ENCODE results near the gene KCTD13.

Gene KCTD13

DNA sequence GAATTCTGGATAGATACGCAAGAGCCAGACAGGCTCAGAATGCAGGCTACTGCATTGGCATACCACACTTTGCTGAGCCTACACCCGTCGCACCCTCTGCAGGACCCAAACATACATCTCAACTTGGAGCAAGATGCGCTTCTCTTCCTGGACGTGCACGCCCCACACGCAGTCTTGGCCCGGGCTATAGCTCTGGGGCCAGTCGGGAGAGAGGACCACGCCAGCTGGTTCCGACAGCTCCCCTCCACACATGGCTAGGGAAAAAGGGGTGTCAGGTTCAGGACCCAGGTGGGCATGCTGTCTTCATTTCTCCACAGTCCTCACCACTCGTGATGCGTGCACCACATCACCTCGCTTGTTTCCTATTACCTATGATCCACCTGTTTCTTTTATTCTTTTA lies 47.9 kb downstream of the KCTD13 start:
- no peaks in the 10 kb centered on the region for H3K27me3 ChIP-seq (ENCODE audit: low read length)
- TF ChIP-seq CTCF (IDR thresholded peaks at IDR 0.05; ENCODE audit: insufficient read depth, low read length, poor library complexity, severe bottlenecking) (no peak), EZH2phosphoT487 (conservative IDR thresholded peaks at IDR 0.05; ENCODE audit: low read length) (no peak)
- H4K20me1 ChIP-seq (ENCODE audit: low read depth, low read length), result no peaks in the 10 kb centered on the region
- H3K9me2 ChIP-seq (replicated peaks; ENCODE audit: insufficient read depth, low read length), result no peaks in the 10 kb centered on the region
- H3K27ac ChIP-seq (ENCODE audit: low read depth, low read length), result no peak overlapping the region
- no peak overlapping the region for H3K9ac ChIP-seq (ENCODE audit: low read length)
- H3K4me3 ChIP-seq (ENCODE audit: insufficient read depth, low read length, poor library complexity, severe bottlenecking), result no peak overlapping the region
- H2AFZ ChIP-seq (ENCODE audit: low read depth, low read length, severe bottlenecking), result no peak overlapping the region
- H3K9me3 ChIP-seq (ENCODE audit: insufficient read depth, low read length), result no peaks in the 10 kb centered on the region
- no peaks in the 10 kb centered on the region for H3K36me3 ChIP-seq (ENCODE audit: low read length)
- no peaks in the 10 kb centered on the region for H3K79me2 ChIP-seq (ENCODE audit: insufficient read depth, low read length)
- H3F3A ChIP-seq (ENCODE audit: insufficient read depth), result no peaks in the 10 kb centered on the region
- H3K4me2 ChIP-seq (ENCODE audit: low read depth, low read length, poor library complexity, severe bottlenecking), result no peak overlapping the region

- no peak overlapping the region for H2AFZ ChIP-seq (ENCODE audit: low read depth, low read length, severe bottlenecking)
- no peaks in the 10 kb centered on the region for H3K36me3 ChIP-seq (ENCODE audit: low read length)
- no peak overlapping the region for H3K9ac ChIP-seq (ENCODE audit: low read length)
- H3K9me3 ChIP-seq (ENCODE audit: insufficient read depth, low read length), result no peaks in the 10 kb centered on the region
- H3K27me3 ChIP-seq (ENCODE audit: low read length), result no peaks in the 10 kb centered on the region
- TF ChIP-seq EZH2phosphoT487 (conservative IDR thresholded peaks at IDR 0.05; ENCODE audit: low read length) (no peak), CTCF (IDR thresholded peaks at IDR 0.05; ENCODE audit: insufficient read depth, low read length, poor library complexity, severe bottlenecking) (no peak)
- no peak overlapping the region for H3K27ac ChIP-seq (ENCODE audit: low read depth, low read length)
- H3K79me2 ChIP-seq (ENCODE audit: insufficient read depth, low read length), result no peaks in the 10 kb centered on the region
- H3F3A ChIP-seq (ENCODE audit: insufficient read depth), result no peaks in the 10 kb centered on the region
- H4K20me1 ChIP-seq (ENCODE audit: low read depth, low read length), result no peaks in the 10 kb centered on the region
- H3K4me2 ChIP-seq (ENCODE audit: low read depth, low read length, poor library complexity, severe bottlenecking), result no peak overlapping the region
- H3K4me3 ChIP-seq (ENCODE audit: insufficient read depth, low read length, poor library complexity, severe bottlenecking), result no peak overlapping the region
- H3K9me2 ChIP-seq (replicated peaks; ENCODE audit: insufficient read depth, low read length), result no peaks in the 10 kb centered on the region
Measured at GRCh38 chr16:29877266-29877961, 48.6 kb downstream of the KCTD13 start.

- Histone ChIP-seq H3K9ac (ENCODE audit: low read length) (no peak overlapping the region), H3K9me3 (ENCODE audit: insufficient read depth, low read length) (no peaks in the 10 kb centered on the region), H3K36me3 (ENCODE audit: low read length) (no peaks in the 10 kb centered on the region), H3F3A (ENCODE audit: insufficient read depth) (no peaks in the 10 kb centered on the region), H2AFZ (ENCODE audit: low read depth, low read length, severe bottlenecking) (no peak overlapping the region), H4K20me1 (ENCODE audit: low read depth, low read length) (no peaks in the 10 kb centered on the region), H3K27me3 (ENCODE audit: low read length) (no peaks in the 10 kb centered on the region), H3K4me2 (ENCODE audit: low read depth, low read length, poor library complexity, severe bottlenecking) (no peak overlapping the region), H3K4me3 (ENCODE audit: insufficient read depth, low read length, poor library complexity, severe bottlenecking) (no peak overlapping the region), H3K27ac (ENCODE audit: low read depth, low read length) (no peak overlapping the region), H3K9me2 (replicated peaks; ENCODE audit: insufficient read depth, low read length) (no peaks in the 10 kb centered on the region), H3K79me2 (ENCODE audit: insufficient read depth, low read length) (no peaks in the 10 kb centered on the region)
- TF ChIP-seq CTCF (IDR thresholded peaks at IDR 0.05; ENCODE audit: insufficient read depth, low read length, poor library complexity, severe bottlenecking) (no peak), EZH2phosphoT487 (conservative IDR thresholded peaks at IDR 0.05; ENCODE audit: low read length) (no peak)
Measured at GRCh38 chr16:29876594-29877249, 49.3 kb downstream of the KCTD13 start.

Data from SU-DHL-6 (cell line).